ENCODE measurements around the gene VIL1. TPM values are rescaled to one million over a fixed set of nuclear protein-coding genes. Genes with fewer than 3 reads are reported as not detected.

Gene VIL1
- 7.0 and 8.2 TPM in 2 replicates for total RNA-seq (2021; fragmentation: NEBNext Ultra II Directional; extraction: Animal tissue kit (Norgen Biotek cat#: 25700))
- 6.2 and 8.1 TPM in 2 replicates for polyA plus RNA-seq (2011; rRNA removed)
- polyA plus RNA-seq (2011; cell fraction: cytosol; rRNA removed) = 5.8 TPM
- polyA plus RNA-seq (2011; cell fraction: nucleus; rRNA removed) = 11.8 TPM
- 4.1 to 7.0 TPM (median 5.3 TPM) in 4 replicates for polyA plus RNA-seq (2012, experiment 1 of 2)
- polyA plus RNA-seq (2012, experiment 2 of 2) = 1.9 TPM
- polyA plus RNA-seq (2013, experiment 1 of 2) = 1.3 TPM
- polyA plus RNA-seq (2013, experiment 2 of 2) = 1.2 TPM
- 11.3 and 14.8 TPM in 2 replicates for polyA minus RNA-seq (2011; rRNA and poly(A)+ RNA removed)
- polyA minus RNA-seq (2011; cell fraction: cytosol; rRNA and poly(A)+ RNA removed) = 3.5 TPM
- 6.6 TPM for polyA minus RNA-seq (2011; cell fraction: nucleus; rRNA and poly(A)+ RNA removed)
- long read RNA-seq, experiment 1, partial matches to known transcripts = 3 of 4 reads
- long read RNA-seq, experiment 1, other reads (novel, unspliced or antisense) = 1 of 4 reads
- long read RNA-seq, experiment 2, partial matches to known transcripts = 0 of 2 reads
- long read RNA-seq, experiment 2, other reads (novel, unspliced or antisense) = 2 of 2 reads

GRCh38 chr2:218418717-218419458, at the start of gene VIL1:
Gene VIL1, plus strand, starts transcription at chr2:218419123. Its CDS starts 4,656 bp downstream, at chr2:218423779.
- ChIA-PET CTCF (ENCODE audit: partially characterized antibody) (interaction anchor here (1.0 kb wide), 1 partner anchor 9 kb away, joined by 3 read pairs; no protein-coding TSS in a partner anchor), POLR2A (ENCODE audit: partially characterized antibody) (interaction anchor here (1.0 to 1.8 kb wide), 2 partner anchors 9 to 12 kb away, joined by 4 to 7 read pairs; no protein-coding TSS in a partner anchor)
- no peak within 1 kb of the TSS for H3K14ac ChIP-seq (ENCODE audit: insufficient read length)
- H2BK120ac ChIP-seq (replicated peaks; ENCODE audit: low read depth, low read length) = no peak within 1 kb of the TSS
- no peaks in the 10 kb centered on the region; the same call in 1 of the 2 replicates for H3K79me1 ChIP-seq (ENCODE audit: low read depth, low read length)
- FAIRE-seq (no peak), DNase-seq (ENCODE audit: low read depth in 1 of 2, low spot score in 2 of 2) (no peak)
- no peak within 1 kb of the TSS; the same call in 1 of the 2 replicates for H2AFZ ChIP-seq (ENCODE audit: low read length)
- H4K8ac ChIP-seq (ENCODE audit: extremely low read depth, insufficient read depth, low read length) = peak within 1 kb of the TSS; percentile 38
- WGBS, 2 experiments (ENCODE audit: extremely low coverage in 1 of 2, insufficient coverage in 1 of 2, insufficient read length in 1 of 2, insufficient replicate concordance in 2 of 2, low coverage in 1 of 2, low lambda C conversion rate in 2 of 2, missing lambda C conversion rate in 1 of 2) = 77% methylated on average over 9 of the region's 9 CpGs; no CpG with 5 or more reads in 1 of the 2 experiments
- H3K4ac ChIP-seq (replicated peaks; ENCODE audit: insufficient read length, low read depth, low read length) = peak within 1 kb of the TSS; percentile 13
- H3K27me3 ChIP-seq (replicated peaks in 1 of 4; ENCODE audit: control insufficient read depth in 3 of 4, extremely low read depth in 1 of 4, insufficient read depth in 3 of 4, low read length in 3 of 4) = no peaks in the 10 kb centered on the region
- H3K79me2 ChIP-seq (ENCODE audit: control insufficient read depth in 1 of 2, insufficient read depth in 2 of 2, low read length in 2 of 2) = no peaks in the 10 kb centered on the region
- no peak for TF ChIP-seq CTBP2 (IDR thresholded peaks at IDR 0.05; ENCODE audit: borderline replicate concordance, insufficient read depth, insufficient read length, low read length)
- peak; percentile 30; the same call in 1 of the 2 replicates for TF ChIP-seq TBP (IDR thresholded peaks at IDR 0.05; ENCODE audit: low read depth, low read length)
- no peak for TF ChIP-seq CBX8 (IDR thresholded peaks at IDR 0.05; ENCODE audit: borderline replicate concordance, low read depth, low read length)
- peak; percentile 21; the same call in 1 of the 2 replicates for TF ChIP-seq EGR1 (IDR thresholded peaks at IDR 0.05; ENCODE audit: borderline replicate concordance, low read depth, low read length)
- TF ChIP-seq TCF12 (IDR thresholded peaks at IDR 0.05; ENCODE audit: low read depth, low read length) = peak; percentile 76; the same call in 1 of the 2 replicates
- peak; percentile 95 for TF ChIP-seq SRF (IDR thresholded peaks at IDR 0.05; ENCODE audit: low read depth, low read length)
- TF ChIP-seq TAF1 (IDR thresholded peaks at IDR 0.05; ENCODE audit: low read depth, low read length) = 0 out of 2 replicates have a peak, but pooled peaks have one; percentile 16
- TF ChIP-seq EP300 (IDR thresholded peaks at IDR 0.05; ENCODE audit: borderline replicate concordance in 1 of 2, low read depth in 2 of 2, low read length in 2 of 2) = no peak
- 0 out of 2 replicates have a peak within 1 kb of the TSS, but pooled peaks have one; percentile 32 for H2BK20ac ChIP-seq (ENCODE audit: low read length)
- no peaks in the 10 kb centered on the region for H3K36me3 ChIP-seq (ENCODE audit: control insufficient read depth in 2 of 4, insufficient read depth in 4 of 4, low read length in 3 of 4)
- H3K23ac ChIP-seq (ENCODE audit: insufficient read length) = no peak within 1 kb of the TSS
- H3K4me2 ChIP-seq (ENCODE audit: insufficient read depth in 1 of 2, low read depth in 2 of 2, low read length in 2 of 2) = no peak within 1 kb of the TSS
- no peak within 1 kb of the TSS for H3K56ac ChIP-seq (replicated peaks; ENCODE audit: insufficient read length, low read depth, low read length)
- peaks cover 0 to 10% (median 2%) of the 10 kb centered on the region in 4 experiments; a peak in 2 of 7 replicates for H3K4me1 ChIP-seq (replicated peaks in 1 of 4; ENCODE audit: control insufficient read depth in 3 of 4, insufficient read depth in 4 of 4, low read length in 3 of 4)
- H3K23me2 ChIP-seq (ENCODE audit: low read depth, low read length) = no peaks in the 10 kb centered on the region
- H2BK5ac ChIP-seq (ENCODE audit: low read depth, low read length) = no peak within 1 kb of the TSS
- H4K5ac ChIP-seq (ENCODE audit: insufficient read length, low read depth, low read length) = no peak within 1 kb of the TSS
- peak within 1 kb of the TSS; percentile 74 for H4K91ac ChIP-seq (replicated peaks; ENCODE audit: insufficient read length, low read length)
- no peaks in the 10 kb centered on the region for H3K9me3 ChIP-seq (ENCODE audit: insufficient read depth in 2 of 2, low read depth in 1 of 2, low read length in 1 of 2)
- no peak within 1 kb of the TSS; a peak in 1 of 7 replicates for H3K9ac ChIP-seq (replicated peaks in 1 of 4; ENCODE audit: extremely low read depth in 1 of 4, low read depth in 3 of 4, low read length in 3 of 4)
- no peak within 1 kb of the TSS for H3K27ac ChIP-seq (ENCODE audit: low read depth, low read length)
- no peak within 1 kb of the TSS; the same call in 1 of the 2 replicates for H2BK15ac ChIP-seq (ENCODE audit: low read length)
- no peak within 1 kb of the TSS for H2AK5ac ChIP-seq (ENCODE audit: low read depth, low read length)
- peak within 1 kb of the TSS; percentile 48; the same call in 1 of the 2 replicates for H3K18ac ChIP-seq (ENCODE audit: extremely low read depth, low read length)
- no peak within 1 kb of the TSS for H2BK12ac ChIP-seq (ENCODE audit: low read depth, low read length)
- no peak within 1 kb of the TSS for H3K4me3 ChIP-seq (ENCODE audit: extremely low read depth in 1 of 4, insufficient read depth in 2 of 4, low read depth in 3 of 4, low read length in 4 of 4)
- no peaks in the 10 kb centered on the region for H4K20me1 ChIP-seq (replicated peaks in 1 of 2; ENCODE audit: control insufficient read depth in 1 of 2, insufficient read depth in 2 of 2, low read length in 2 of 2)
